GM12878 (cell line): ENCODE results near the gene FTO. TPM values are rescaled to one million over a fixed set of nuclear protein-coding genes. Genes with fewer than 3 reads are reported as not detected.

Source experiments
- ATAC-seq: fragments of 200-7000 bp; cut with Tn5 transposase; 3 replicates; pipeline ENCODE4 v1.9.1; 2020; ENCODE audit warnings: mild to moderate bottlenecking, moderate library complexity
- BruUV-seq: library from RNA; stranded (reverse); fragments of 400-500 nt; replicated peaks from 2 replicates; lab custom pipeline; 2021; lab: Mats Ljungman, UMichigan
- CTCF ChIA-PET: fragments of 300-600 bp; sonication (Branson Sonifier 250); formaldehyde crosslinking; extraction: SDS; loops from one replicate; lab custom pipeline; 2021; ENCODE audit warnings: inconsistent platforms; lab: Yijun Ruan, JAX
- POLR2A ChIA-PET: fragments of 350-600 bp; formaldehyde crosslinking; extraction: SDS; loops from one replicate; lab custom pipeline; 2021; ENCODE audit warnings: inconsistent platforms; lab: Charles Lee
- RAD21 ChIA-PET: fragments of 300-600 bp; sonication (Branson Sonifier 250); formaldehyde crosslinking; loops from one replicate; lab custom pipeline; 2023; ENCODE audit warnings: antibody characterized with exemption; ENCODE audit not compliant: unreplicated experiment; lab: Charles Lee
- SMC1A ChIA-PET: fragments of 300-600 bp; sonication (Branson Sonifier 250); formaldehyde crosslinking; loops from one replicate; lab custom pipeline; 2023; ENCODE audit not compliant: unreplicated experiment, uncharacterized antibody; lab: Charles Lee
- DNase-seq: peaks from one replicate; pipeline ENCODE4 v3.0.0-alpha.2; 2011; ENCODE audit warnings: low read depth, low spot score
- FAIRE-seq: peaks from 3 replicates; lab custom pipeline; 2011; peaks lifted over from hg19 to GRCh38; lab: Jason Lieb, UNC
- H2AFZ ChIP-seq: 2 replicates; pipeline ENCODE4 v1.6.0; 2011; ENCODE audit warnings: low read depth, low read length, control low read depth; ENCODE audit not compliant: control insufficient read depth
- H3K27ac ChIP-seq: 2 replicates; pipeline ENCODE4 v1.5.1; 2011; ENCODE audit warnings: control low read depth; ENCODE audit not compliant: control insufficient read depth, insufficient read depth
- H3K27me3 ChIP-seq, 2 experiments: replicated peaks in 1 of 2; 2 replicates each; pipeline versions ENCODE4 v1.6.0 to v1.6.1; 2011; ENCODE audit warnings: low read length in 1 of 2; ENCODE audit not compliant: control insufficient read depth in 2 of 2, insufficient read depth in 2 of 2
- H3K36me3 ChIP-seq, 2 experiments: 2 replicates each; pipeline ENCODE4 v1.5.1; 2011; ENCODE audit warnings: low read length in 1 of 2; ENCODE audit not compliant: control insufficient read depth in 2 of 2, insufficient read depth in 2 of 2
- H3K4me1 ChIP-seq: 2 replicates; pipeline ENCODE4 v1.6.1; 2011; ENCODE audit warnings: mild to moderate bottlenecking, low read length, moderate library complexity, mixed read lengths; ENCODE audit not compliant: control insufficient read depth, insufficient read depth
- H3K4me2 ChIP-seq: 2 replicates; pipeline ENCODE4 v1.6.0; 2011; ENCODE audit warnings: control low read depth; ENCODE audit not compliant: control insufficient read depth, insufficient read depth
- H3K4me3 ChIP-seq: fragments of 200-600 bp; sonication (generic); 2 replicates; pipeline ENCODE4 v1.5.1; 2016
- H3K79me2 ChIP-seq: 2 replicates; pipeline ENCODE4 v1.6.0; 2011; ENCODE audit warnings: low read length; ENCODE audit not compliant: control insufficient read depth, insufficient read depth
- H3K9ac ChIP-seq: 2 replicates; pipeline ENCODE4 v1.8.0; 2011; ENCODE audit warnings: low read length, control low read depth, mixed read lengths; ENCODE audit not compliant: control insufficient read depth, insufficient read depth
- H3K9me3 ChIP-seq: replicated peaks from 3 replicates; pipeline ENCODE4 v1.5.1; 2011; ENCODE audit warnings: mild to moderate bottlenecking, low read length; ENCODE audit not compliant: control insufficient read depth, insufficient read depth
- H4K20me1 ChIP-seq: 2 replicates; pipeline ENCODE4 v1.6.0; 2011; ENCODE audit not compliant: control insufficient read depth, insufficient read depth
- CBX5 ChIP-seq: sonication (generic); IDR thresholded peaks from 2 replicates; pipeline ENCODE4 v1.6.1; 2016; ENCODE audit warnings: low read depth, moderate library complexity, mild to moderate bottlenecking, inconsistent platforms
- EP300 ChIP-seq, 2 experiments: fragments of 150-350 bp in 1 of 2; IDR thresholded peaks; 2 replicates each; pipeline ENCODE4 v1.6.1; 2011 to 2012; ENCODE audit warnings: low read depth in 2 of 2, low read length in 2 of 2, borderline replicate concordance in 1 of 2, improper control_type of control experiment in 1 of 2, inconsistent platforms in 1 of 2; ENCODE audit not compliant: control insufficient read depth in 1 of 2
- FOXK2 ChIP-seq: fragments of 450-650 bp; IDR thresholded peaks from 2 replicates; pipeline ENCODE4 v1.6.1; 2017; ENCODE audit warnings: mild to moderate bottlenecking, moderate library complexity
- GATAD2B ChIP-seq: fragments of 450-650 bp; conservative IDR thresholded peaks from 2 replicates; pipeline ENCODE4 v1.6.1; 2017; ENCODE audit warnings: low read depth, mild to moderate bottlenecking, moderate library complexity
- IRF5 ChIP-seq: fragments of 450-650 bp; IDR thresholded peaks from 2 replicates; pipeline ENCODE4 v1.6.1; 2017; ENCODE audit warnings: borderline replicate concordance
- MAX ChIP-seq: IDR thresholded peaks from 2 replicates; pipeline ENCODE4 v1.6.1; 2012; ENCODE audit warnings: low read depth, low read length, improper control_type of control experiment
- NR2C2 ChIP-seq: IDR thresholded peaks from 2 replicates; pipeline ENCODE4 v1.6.1; 2011; ENCODE audit warnings: borderline replicate concordance, low read depth; ENCODE audit not compliant: control insufficient read depth, insufficient read length
- PML ChIP-seq: IDR thresholded peaks from 2 replicates; pipeline ENCODE4 v1.6.1; 2012; ENCODE audit warnings: low read length, inconsistent platforms
- POU2F2 ChIP-seq: IDR thresholded peaks from 3 replicates; pipeline ENCODE4 v1.6.1; 2011; ENCODE audit warnings: low read depth, mild to moderate bottlenecking, low read length, borderline replicate concordance
- RAD21 ChIP-seq: IDR thresholded peaks from 2 replicates; pipeline ENCODE4 v1.6.1; 2011; ENCODE audit warnings: mild to moderate bottlenecking, low read depth, low read length, moderate library complexity; ENCODE audit not compliant: insufficient read depth
- RAD51 ChIP-seq: fragments of 450-650 bp; IDR thresholded peaks from 2 replicates; pipeline ENCODE4 v1.6.1; 2016; ENCODE audit warnings: moderate library complexity, mild to moderate bottlenecking, inconsistent platforms
- RBBP5 ChIP-seq: fragments of 200-600 bp; sonication (generic); conservative IDR thresholded peaks from 2 replicates; pipeline ENCODE4 v1.6.1; 2016
- SIN3A ChIP-seq: IDR thresholded peaks from 2 replicates; pipeline ENCODE4 v1.6.1; 2012; ENCODE audit warnings: low read depth, low read length, improper control_type of control experiment
- SMARCA5 ChIP-seq: fragments of 450-650 bp; IDR thresholded peaks from 2 replicates; pipeline ENCODE4 v1.6.1; 2017; ENCODE audit warnings: mild to moderate bottlenecking
- SPI1 ChIP-seq: IDR thresholded peaks from 2 replicates; pipeline ENCODE4 v1.6.1; 2011; ENCODE audit warnings: low read depth, mild to moderate bottlenecking, low read length, moderate library complexity, borderline replicate concordance; ENCODE audit not compliant: insufficient read depth
- SREBF1 ChIP-seq: IDR thresholded peaks from 2 replicates; pipeline ENCODE4 v1.6.1; 2012; ENCODE audit warnings: mild to moderate bottlenecking, low read length
- SUZ12 ChIP-seq: fragments of 200-600 bp; sonication (generic); IDR thresholded peaks from one replicate; pipeline ENCODE4 v1.6.1; 2018; ENCODE audit warnings: antibody characterized with exemption, mild to moderate bottlenecking; ENCODE audit not compliant: unreplicated experiment
- TCF12 ChIP-seq: IDR thresholded peaks from 2 replicates; pipeline ENCODE4 v1.6.1; 2011; ENCODE audit warnings: low read depth, mild to moderate bottlenecking, low read length
- WGBS: methylation state at CpG from one replicate; pipeline ENCODE4 v1.1.6; 2016; ENCODE audit warnings: low lambda C conversion rate; ENCODE audit not compliant: insufficient replicate concordance, insufficient coverage; ENCODE audit errors: missing lambda C conversion rate; 5-methylcytosine and 5-hydroxymethylcytosine counted together
- in situ Hi-C: fragments of 300-500 bp; cut with MboI; formaldehyde crosslinking; loops from 9 replicates; pipeline ENCODE4 v1.14.3; 2018; ENCODE audit warnings: mixed read lengths
- intact Hi-C: fragments of 100-400 bp; cut with micrococcal nuclease; formaldehyde crosslinking; loops from one replicate; pipeline ENCODE4 v1.14.2; 2022; ENCODE audit not compliant: unreplicated experiment
- polyA plus RNA-seq, 11 experiments: library from polyadenylated mRNA; depleted of rRNA in 4 of 11; unstranded in 6 of 11; stranded (reverse) in 5 of 11; fragments of >200 nt; fragmentation: Nextera tagmentation in 4 of 11; fragmentation: Illumina TruSeq in 1 of 11; extraction: Ambion mirVana in 4 of 11; extraction: Trizol in 1 of 11; gene quantifications; 1 replicate in 1 of 11; 2 replicates in 10 of 11; pipeline versions ENCODE4 v1.2.1 to v1.2.3, GENCODE V29; 2011 to 2016; ENCODE audit warnings: inconsistent platforms in 2 of 11, missing spikeins in 2 of 11, low read depth in 1 of 11
- total RNA-seq, 4 experiments: library from RNA; depleted of rRNA in 3 of 4; stranded (reverse); fragments of >200 nt in 3 of 4; fragmentation: Illumina TruSeq in 1 of 4; extraction: Trizol in 1 of 4; gene quantifications; 2 replicates each; pipeline versions ENCODE4 v1.2.1 to v1.2.3, GENCODE V29; 2013 to 2021
- TF ChIP-seq, protein P1 (sequence below): IDR thresholded peaks from 2 replicates; pipeline ENCODE4 v1.6.1; 2011; ENCODE audit warnings: low read depth, low read length, improper control_type of control experiment, borderline replicate concordance
- TF ChIP-seq, protein P2 (sequence below), 3 experiments: IDR thresholded peaks in 2 of 3; conservative IDR thresholded peaks in 1 of 3; 2 replicates each; pipeline ENCODE4 v1.5.1; 2011; ENCODE audit warnings: low read depth in 3 of 3, low read length in 3 of 3, mild to moderate bottlenecking in 3 of 3, control low read depth in 2 of 3, moderate library complexity in 2 of 3, inconsistent platforms in 1 of 3, mixed read lengths in 1 of 3; ENCODE audit not compliant: control insufficient read depth in 2 of 3, insufficient read depth in 1 of 3; ENCODE audit errors: extremely low read depth in 1 of 3

FTO gene
- total and polyA plus RNA-seq, 10 of the 15 experiments (the other 5 are each of a cell fraction or from before 2014, with no cell fraction given) = 20.1 to 55.0 (median 47.0) TPM

DNA sequence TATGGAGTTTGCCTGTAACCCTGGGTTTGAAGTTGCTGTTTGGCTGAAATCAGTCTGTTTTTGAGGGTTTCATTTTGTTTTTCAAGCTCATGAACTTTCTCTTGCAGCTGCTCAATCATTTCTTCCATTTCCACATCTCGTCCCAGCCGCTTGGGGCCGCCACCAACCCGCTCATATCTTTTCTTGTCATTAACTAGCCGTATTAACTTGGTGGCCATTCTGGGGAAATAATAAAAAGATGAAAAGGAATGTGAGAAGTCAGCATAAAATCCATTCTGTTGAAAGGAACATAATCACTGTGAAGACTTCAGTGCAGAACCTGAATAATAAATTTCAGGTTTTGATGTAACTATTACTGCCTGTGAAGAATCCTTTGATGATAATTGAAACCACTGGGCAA lies 11.8 kb upstream of the FTO start:
- no peak overlapping the region for H3K4me3 ChIP-seq
- no peaks in the 10 kb centered on the region for H4K20me1 ChIP-seq
- no peak for FAIRE-seq
- POLR2A ChIA-PET = no interaction called here
- WGBS = 98% methylated on average over 5 of the region's 5 CpGs
- SMC1A ChIA-PET = no interaction called here
- BruUV-seq = no TSS peak
- no peak for ATAC-seq
- H3K36me3 ChIP-seq = no peaks in the 10 kb centered on the region
- H3K4me1 ChIP-seq = no peaks in the 10 kb centered on the region
- H3K27ac ChIP-seq = no peak overlapping the region
- no peak overlapping the region for H2AFZ ChIP-seq
- no peak overlapping the region for H3K4me2 ChIP-seq
- H3K79me2 ChIP-seq = no peaks in the 10 kb centered on the region
- CTCF ChIA-PET = no interaction called here
- TF ChIP-seq, protein P1, sequence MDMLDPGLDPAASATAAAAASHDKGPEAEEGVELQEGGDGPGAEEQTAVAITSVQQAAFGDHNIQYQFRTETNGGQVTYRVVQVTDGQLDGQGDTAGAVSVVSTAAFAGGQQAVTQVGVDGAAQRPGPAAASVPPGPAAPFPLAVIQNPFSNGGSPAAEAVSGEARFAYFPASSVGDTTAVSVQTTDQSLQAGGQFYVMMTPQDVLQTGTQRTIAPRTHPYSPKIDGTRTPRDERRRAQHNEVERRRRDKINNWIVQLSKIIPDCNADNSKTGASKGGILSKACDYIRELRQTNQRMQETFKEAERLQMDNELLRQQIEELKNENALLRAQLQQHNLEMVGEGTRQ = no peak
- TF ChIP-seq SREBF1 = no peak
- TF ChIP-seq NR2C2 = no peak
- no peak for TF ChIP-seq PML
- no peak for TF ChIP-seq SMARCA5
- no peak for TF ChIP-seq RAD21
- TF ChIP-seq, protein P2, sequence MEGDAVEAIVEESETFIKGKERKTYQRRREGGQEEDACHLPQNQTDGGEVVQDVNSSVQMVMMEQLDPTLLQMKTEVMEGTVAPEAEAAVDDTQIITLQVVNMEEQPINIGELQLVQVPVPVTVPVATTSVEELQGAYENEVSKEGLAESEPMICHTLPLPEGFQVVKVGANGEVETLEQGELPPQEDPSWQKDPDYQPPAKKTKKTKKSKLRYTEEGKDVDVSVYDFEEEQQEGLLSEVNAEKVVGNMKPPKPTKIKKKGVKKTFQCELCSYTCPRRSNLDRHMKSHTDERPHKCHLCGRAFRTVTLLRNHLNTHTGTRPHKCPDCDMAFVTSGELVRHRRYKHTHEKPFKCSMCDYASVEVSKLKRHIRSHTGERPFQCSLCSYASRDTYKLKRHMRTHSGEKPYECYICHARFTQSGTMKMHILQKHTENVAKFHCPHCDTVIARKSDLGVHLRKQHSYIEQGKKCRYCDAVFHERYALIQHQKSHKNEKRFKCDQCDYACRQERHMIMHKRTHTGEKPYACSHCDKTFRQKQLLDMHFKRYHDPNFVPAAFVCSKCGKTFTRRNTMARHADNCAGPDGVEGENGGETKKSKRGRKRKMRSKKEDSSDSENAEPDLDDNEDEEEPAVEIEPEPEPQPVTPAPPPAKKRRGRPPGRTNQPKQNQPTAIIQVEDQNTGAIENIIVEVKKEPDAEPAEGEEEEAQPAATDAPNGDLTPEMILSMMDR (IDR thresholded peaks at IDR 0.05 in 2 of 3, conservative IDR thresholded peaks at IDR 0.05 in 1 of 3; ENCODE audit: control insufficient read depth in 2 of 3, extremely low read depth in 1 of 3, insufficient read depth in 1 of 3, low read depth in 3 of 3, low read length in 3 of 3) = no peak
- no peak for TF ChIP-seq TCF12
- no peak for TF ChIP-seq POU2F2
- no peak for TF ChIP-seq CBX5
- no peak for TF ChIP-seq SIN3A
- no peak for TF ChIP-seq IRF5
- no peak for TF ChIP-seq MAX
- TF ChIP-seq SPI1 = no peak
- TF ChIP-seq SUZ12 = no peak
- no peak for TF ChIP-seq GATAD2B
- TF ChIP-seq RBBP5 = no peak
- TF ChIP-seq FOXK2 = no peak
- no peak for TF ChIP-seq RAD51
- no peak for TF ChIP-seq EP300 (IDR thresholded peaks at IDR 0.05; ENCODE audit: borderline replicate concordance in 1 of 2, control insufficient read depth in 1 of 2, low read depth in 2 of 2, low read length in 2 of 2)
- TF ChIP-seq, all 136 proteins: peak for 0
- Histone ChIP-seq H3K27me3 (no peaks in the 10 kb centered on the region), H3K9me3 (no peaks in the 10 kb centered on the region), H3K9ac (no peak overlapping the region)
- RAD21 ChIA-PET = no interaction called here
- DNase-seq = no peak
- in situ Hi-C loops = no loop called here
- intact Hi-C loops = no loop called here
